Parathyroid adenoma (tissue), 2 donors: ENCODE results near the gene CRPPA.

Source experiments
- H2AFZ ChIP-seq: fragments of 300-600 bp; sonication (generic); one replicate; pipeline ENCODE4 v1.7.0; 2017; ENCODE audit warnings: antibody characterized with exemption, mild to moderate bottlenecking
- H3K27ac ChIP-seq: fragments of 300-600 bp; sonication (generic); one replicate; pipeline ENCODE4 v1.7.0; 2017
- H3K27me3 ChIP-seq: fragments of 300-600 bp; sonication (generic); one replicate; pipeline ENCODE4 v1.7.0; 2017; ENCODE audit warnings: low read length; ENCODE audit not compliant: control insufficient read depth, insufficient read depth
- H3K36me3 ChIP-seq: fragments of 300-600 bp; sonication (generic); one replicate; pipeline ENCODE4 v1.7.0; 2017; ENCODE audit warnings: low read length; ENCODE audit not compliant: control insufficient read depth, insufficient read depth
- H3K4me1 ChIP-seq: fragments of 300-600 bp; sonication (generic); one replicate; pipeline ENCODE4 v1.7.0; 2017; ENCODE audit warnings: control low read depth
- H3K4me2 ChIP-seq: fragments of 300-600 bp; sonication (generic); one replicate; pipeline ENCODE4 v1.7.0; 2017; ENCODE audit warnings: low read length
- H3K4me3 ChIP-seq: fragments of 300-600 bp; sonication (generic); one replicate; pipeline ENCODE4 v1.7.0; 2017; ENCODE audit warnings: low read depth, low read length
- H3K79me2 ChIP-seq: fragments of 300-600 bp; sonication (generic); one replicate; pipeline ENCODE4 v1.7.0; 2017; ENCODE audit warnings: control low read depth
- H3K9ac ChIP-seq: fragments of 300-600 bp; sonication (generic); one replicate; pipeline ENCODE4 v1.7.0; 2017; ENCODE audit warnings: mild to moderate bottlenecking
- H3K9me3 ChIP-seq: fragments of 300-600 bp; sonication (generic); one replicate; pipeline ENCODE4 v1.7.0; 2017; ENCODE audit warnings: low read length; ENCODE audit not compliant: control insufficient read depth
- CTCF ChIP-seq: fragments of 300-600 bp; sonication (generic); IDR thresholded peaks from one replicate; pipeline ENCODE4 v1.7.0; 2017; ENCODE audit warnings: antibody characterized with exemption, mild to moderate bottlenecking
- donor health status: primary hyperparathyroidism.

CRPPA gene

GRCh38 chr7:16404636-16405035 lies 16.7 kb downstream of the CRPPA start:
- Histone ChIP-seq H3K79me2 (no peaks in the 10 kb centered on the region), H3K9me3 (no peaks in the 10 kb centered on the region), H2AFZ (no peak overlapping the region), H3K36me3 (no peaks in the 10 kb centered on the region), H3K27me3 (no peaks in the 10 kb centered on the region), H3K4me2 (no peak overlapping the region), H3K4me3 (no peak overlapping the region), H3K4me1 (no peaks in the 10 kb centered on the region), H3K9ac (no peak overlapping the region), H3K27ac (no peak overlapping the region)
- no peak for TF ChIP-seq CTCF

GRCh38 chr7:16403475-16403874 lies 17.9 kb downstream of the CRPPA start:
- Histone ChIP-seq H3K27me3 (no peaks in the 10 kb centered on the region), H3K27ac (no peak overlapping the region), H3K4me2 (no peak overlapping the region), H3K4me3 (no peak overlapping the region), H3K9me3 (no peaks in the 10 kb centered on the region), H3K4me1 (no peaks in the 10 kb centered on the region), H3K36me3 (no peaks in the 10 kb centered on the region), H3K9ac (no peak overlapping the region), H3K79me2 (no peaks in the 10 kb centered on the region), H2AFZ (no peak overlapping the region)
- no peak for TF ChIP-seq CTCF

DNA sequence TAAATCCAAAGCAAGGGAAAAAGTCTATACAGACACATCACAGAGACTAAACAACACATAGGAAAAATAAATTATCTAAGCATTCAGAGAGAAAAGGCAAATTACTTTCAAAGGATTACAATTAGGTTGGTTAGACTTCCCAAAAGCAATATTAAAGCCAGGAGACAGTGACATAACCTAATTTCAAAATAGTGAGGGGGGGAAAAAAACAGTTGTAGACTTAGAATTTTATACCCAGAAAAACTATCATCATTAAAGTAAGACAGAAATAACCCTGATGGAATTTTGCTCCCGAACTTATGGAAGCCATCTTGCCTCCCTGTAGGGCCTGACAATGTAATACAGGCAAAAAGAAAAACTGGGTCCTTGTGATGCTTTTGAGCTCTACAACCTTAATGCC lies 18.4 kb downstream of the CRPPA start:
- no peak overlapping the region for H2AFZ ChIP-seq
- TF ChIP-seq CTCF = no peak
- H3K4me3 ChIP-seq = no peak overlapping the region
- H3K27me3 ChIP-seq = no peaks in the 10 kb centered on the region
- H3K4me2 ChIP-seq = no peak overlapping the region
- H3K36me3 ChIP-seq = no peaks in the 10 kb centered on the region
- H3K4me1 ChIP-seq = no peaks in the 10 kb centered on the region
- H3K9me3 ChIP-seq = no peaks in the 10 kb centered on the region
- no peak overlapping the region for H3K27ac ChIP-seq
- H3K79me2 ChIP-seq = no peaks in the 10 kb centered on the region
- no peak overlapping the region for H3K9ac ChIP-seq

DNA sequence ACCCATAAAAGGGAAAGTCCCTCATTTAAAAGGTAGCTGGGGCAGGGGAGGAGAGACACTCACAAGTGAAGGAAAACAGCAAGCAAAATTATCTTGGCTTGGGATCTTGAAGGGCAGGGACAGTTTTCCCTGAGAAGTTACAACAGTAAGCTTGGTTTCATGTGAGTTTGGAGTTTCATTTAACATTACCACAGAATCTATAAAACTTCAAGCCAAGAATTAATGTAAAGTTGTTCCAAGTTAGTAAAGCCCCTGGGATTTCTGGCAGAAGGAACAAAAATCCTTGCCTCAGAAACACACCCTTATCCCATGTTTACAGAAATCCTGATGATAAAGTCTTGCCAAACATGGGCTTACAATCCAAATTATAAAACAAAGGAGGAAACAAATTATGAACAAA lies 19.2 kb downstream of the CRPPA start:
- no peak overlapping the region for H3K4me3 ChIP-seq
- no peak for TF ChIP-seq CTCF
- H3K79me2 ChIP-seq = no peaks in the 10 kb centered on the region
- H3K36me3 ChIP-seq = no peaks in the 10 kb centered on the region
- H2AFZ ChIP-seq = no peak overlapping the region
- no peaks in the 10 kb centered on the region for H3K9me3 ChIP-seq
- H3K27ac ChIP-seq = no peak overlapping the region
- H3K4me2 ChIP-seq = no peak overlapping the region
- H3K4me1 ChIP-seq = no peaks in the 10 kb centered on the region
- H3K9ac ChIP-seq = no peak overlapping the region
- H3K27me3 ChIP-seq = no peaks in the 10 kb centered on the region

- Histone ChIP-seq H3K27ac (no peak overlapping the region), H2AFZ (no peak overlapping the region), H3K4me3 (no peak overlapping the region), H3K9me3 (no peaks in the 10 kb centered on the region), H3K36me3 (no peaks in the 10 kb centered on the region), H3K79me2 (no peaks in the 10 kb centered on the region), H3K27me3 (no peaks in the 10 kb centered on the region), H3K4me2 (no peak overlapping the region), H3K9ac (no peak overlapping the region), H3K4me1 (no peaks in the 10 kb centered on the region)
- no peak for TF ChIP-seq CTCF
Observed at GRCh38 chr7:16400893-16401275, 20.5 kb downstream of the CRPPA start.
